Measurements from ENCODE around the gene WDR70.

DNA sequence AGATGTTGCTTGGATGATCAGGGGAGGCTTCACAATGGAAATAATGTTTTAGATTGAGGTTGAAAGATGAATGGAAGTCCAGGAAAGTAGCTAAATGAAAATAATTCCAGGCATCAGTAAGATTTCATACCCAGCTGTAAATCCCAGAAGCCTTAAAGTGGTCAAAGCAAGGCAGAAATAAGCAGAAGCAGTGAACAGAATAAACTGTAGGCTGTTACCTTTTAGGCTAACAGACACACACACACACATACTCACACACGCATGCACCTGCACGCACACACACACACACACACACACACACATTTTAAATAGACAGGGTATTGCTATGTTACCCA, 175.3 kb downstream of the WDR70 start:
- TF ChIP-seq ZNF217 (IDR thresholded peaks at IDR 0.05), result no peak
- no peak for TF ChIP-seq SRF (IDR thresholded peaks at IDR 0.05; ENCODE audit: low read depth in 2 of 2, low read length in 2 of 2)
- no peak for TF ChIP-seq MXI1 (IDR thresholded peaks at IDR 0.05; ENCODE audit: low read depth, low read length)
- TF ChIP-seq CEBPB (IDR thresholded peaks at IDR 0.05; ENCODE audit: borderline replicate concordance in 1 of 2, low read depth in 2 of 2, low read length in 2 of 2), result no peak
- TF ChIP-seq PAX5 (IDR thresholded peaks at IDR 0.05; ENCODE audit: borderline replicate concordance, low read depth, low read length), result no peak
- TF ChIP-seq, protein P1, sequence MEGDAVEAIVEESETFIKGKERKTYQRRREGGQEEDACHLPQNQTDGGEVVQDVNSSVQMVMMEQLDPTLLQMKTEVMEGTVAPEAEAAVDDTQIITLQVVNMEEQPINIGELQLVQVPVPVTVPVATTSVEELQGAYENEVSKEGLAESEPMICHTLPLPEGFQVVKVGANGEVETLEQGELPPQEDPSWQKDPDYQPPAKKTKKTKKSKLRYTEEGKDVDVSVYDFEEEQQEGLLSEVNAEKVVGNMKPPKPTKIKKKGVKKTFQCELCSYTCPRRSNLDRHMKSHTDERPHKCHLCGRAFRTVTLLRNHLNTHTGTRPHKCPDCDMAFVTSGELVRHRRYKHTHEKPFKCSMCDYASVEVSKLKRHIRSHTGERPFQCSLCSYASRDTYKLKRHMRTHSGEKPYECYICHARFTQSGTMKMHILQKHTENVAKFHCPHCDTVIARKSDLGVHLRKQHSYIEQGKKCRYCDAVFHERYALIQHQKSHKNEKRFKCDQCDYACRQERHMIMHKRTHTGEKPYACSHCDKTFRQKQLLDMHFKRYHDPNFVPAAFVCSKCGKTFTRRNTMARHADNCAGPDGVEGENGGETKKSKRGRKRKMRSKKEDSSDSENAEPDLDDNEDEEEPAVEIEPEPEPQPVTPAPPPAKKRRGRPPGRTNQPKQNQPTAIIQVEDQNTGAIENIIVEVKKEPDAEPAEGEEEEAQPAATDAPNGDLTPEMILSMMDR (IDR thresholded peaks at IDR 0.05 in 2 of 3, conservative IDR thresholded peaks at IDR 0.05 in 1 of 3; ENCODE audit: control insufficient read depth in 2 of 3, extremely low read depth in 1 of 3, insufficient read depth in 1 of 3, low read depth in 3 of 3, low read length in 3 of 3), result no peak
- no peak for TF ChIP-seq EZH2 (IDR thresholded peaks at IDR 0.05; ENCODE audit: borderline replicate concordance, control insufficient read depth, low read depth, low read length)

All from GM12878 (cell line).